Neural progenitor cell (in vitro differentiated cells): ENCODE data around the gene CLEC4E. TPM values are rescaled to one million over a fixed set of nuclear protein-coding genes. Genes with fewer than 3 reads are reported as not detected.
"Not testable (repeated sequence)": the region's sequence is repeated elsewhere in the genome, so short reads cannot be mapped to it uniquely, and the experiment has no call there.

ENCODE experiments used
- DNase-seq: peaks from one replicate; pipeline ENCODE4 v3.0.0-alpha.2; 2016; ENCODE audit warnings: low spot score
- H2AFZ ChIP-seq: fragments of 200-600 bp; sonication (generic); replicated peaks from 2 replicates; pipeline ENCODE4 v1.6.1; 2016; ENCODE audit warnings: antibody characterized with exemption
- H3F3A ChIP-seq: fragments of 200-600 bp; sonication (generic); 2 replicates; pipeline ENCODE4 v1.6.1; 2016; ENCODE audit warnings: antibody characterized with exemption, low read depth
- H3K27ac ChIP-seq: fragments of 200-600 bp; sonication (generic); 2 replicates; pipeline ENCODE4 v1.5.1; 2016; ENCODE audit warnings: mild to moderate bottlenecking
- H3K27me3 ChIP-seq: fragments of 200-600 bp; sonication (generic); 2 replicates; pipeline ENCODE4 v1.6.1; 2016; ENCODE audit warnings: mild to moderate bottlenecking, moderate library complexity
- H3K36me3 ChIP-seq: fragments of 200-600 bp; sonication (generic); 2 replicates; pipeline ENCODE4 v1.5.1; 2016
- H3K4me1 ChIP-seq: fragments of 200-600 bp; sonication (generic); 2 replicates; pipeline ENCODE4 v1.6.1; 2016; ENCODE audit warnings: mixed run types
- H3K4me2 ChIP-seq: fragments of 200-600 bp; sonication (generic); 2 replicates; pipeline ENCODE4 v1.6.1; 2016
- H3K4me3 ChIP-seq: fragments of 200-600 bp; sonication (generic); 2 replicates; pipeline ENCODE4 v1.5.1; 2016
- H3K79me2 ChIP-seq: fragments of 200-600 bp; sonication (generic); 2 replicates; pipeline ENCODE4 v1.6.1; 2016; ENCODE audit warnings: low read depth
- H3K9ac ChIP-seq: fragments of 200-600 bp; sonication (generic); 2 replicates; pipeline ENCODE4 v1.6.1; 2016
- H3K9me3 ChIP-seq: fragments of 200-600 bp; sonication (generic); 2 replicates; pipeline ENCODE4 v1.5.1; 2016; ENCODE audit warnings: low read depth
- H4K20me1 ChIP-seq: fragments of 200-600 bp; sonication (generic); 2 replicates; pipeline ENCODE4 v1.6.1; 2016; ENCODE audit warnings: low read depth
- H3K27ac Mint-ChIP-seq: 3 replicates; pipeline ENCODE4 v1.8.0; 2021; ENCODE audit warnings: mixed read lengths
- H3K27me3 Mint-ChIP-seq: 2 replicates; pipeline ENCODE4 v1.8.0; 2022; ENCODE audit warnings: low read depth, mild to moderate bottlenecking, inconsistent platforms, moderate library complexity, mixed read lengths; ENCODE audit not compliant: insufficient read depth
- H3K36me3 Mint-ChIP-seq: 3 replicates; pipeline ENCODE4 v1.8.0; 2021; ENCODE audit warnings: mixed read lengths
- H3K4me1 Mint-ChIP-seq: 3 replicates; pipeline ENCODE4 v1.8.0; 2021; ENCODE audit warnings: mixed read lengths
- H3K4me3 Mint-ChIP-seq: 3 replicates; pipeline ENCODE4 v1.8.0; 2021; ENCODE audit warnings: mild to moderate bottlenecking, moderate library complexity, mixed read lengths
- H3K9me3 Mint-ChIP-seq: 3 replicates; pipeline ENCODE4 v1.8.0; 2020; ENCODE audit warnings: mixed read lengths
- EZH2 ChIP-seq: fragments of 200-600 bp; sonication (generic); IDR thresholded peaks from 2 replicates; pipeline ENCODE4 v1.6.1; 2017; ENCODE audit warnings: antibody characterized with exemption, mild to moderate bottlenecking, moderate library complexity
- EZH2phosphoT487 ChIP-seq: fragments of 200-600 bp; sonication (generic); IDR thresholded peaks from 2 replicates; pipeline ENCODE4 v1.6.1; 2017; ENCODE audit warnings: antibody characterized with exemption
- total RNA-seq: library from RNA; depleted of rRNA; stranded (reverse); fragments of >200 nt; gene quantifications from 2 replicates; pipeline ENCODE4 v1.2.3, GENCODE V29; 2015; ENCODE audit warnings: low replicate concordance
- TF ChIP-seq, protein P1 (sequence below): fragments of 200-600 bp; sonication (generic); IDR thresholded peaks from 2 replicates; pipeline ENCODE4 v1.5.1; 2017; ENCODE audit warnings: antibody characterized with exemption, mild to moderate bottlenecking

The CLEC4E gene
- total RNA-seq, 1 donor from 2014 or later, result not detected

DNA sequence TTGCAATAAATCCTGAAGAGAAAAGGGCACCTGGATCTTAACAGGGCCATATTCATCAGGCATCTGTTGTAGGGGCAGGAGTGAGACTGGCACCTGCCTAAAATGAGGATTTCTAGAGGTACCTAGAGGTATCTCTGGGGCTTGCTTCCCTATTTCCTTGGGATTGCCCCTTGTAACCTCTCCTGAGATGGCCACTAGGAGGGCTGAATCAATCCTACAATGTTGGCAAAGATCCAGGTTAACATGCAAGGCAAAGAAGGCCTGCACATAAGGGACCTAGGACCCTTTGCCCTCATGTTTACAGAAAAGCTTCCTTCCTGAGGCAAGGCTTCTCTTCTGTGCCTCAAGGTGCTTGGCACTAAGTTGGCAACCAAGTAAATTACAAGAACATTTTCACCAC lies 25.8 kb upstream of the CLEC4E start:
- no peaks in the 10 kb centered on the region for H3F3A ChIP-seq
- H3K4me3 ChIP-seq, result no peak overlapping the region
- H3K4me1 Mint-ChIP-seq, result peaks cover 3% of the 10 kb centered on the region
- no peaks in the 10 kb centered on the region for H3K27me3 Mint-ChIP-seq
- H3K27me3 ChIP-seq, result no peaks in the 10 kb centered on the region
- no peak overlapping the region for H3K27ac ChIP-seq
- no peak overlapping the region for H3K9ac ChIP-seq
- no peaks in the 10 kb centered on the region for H3K4me1 ChIP-seq
- H3K4me2 ChIP-seq, result no peak overlapping the region
- no peaks in the 10 kb centered on the region for H3K36me3 ChIP-seq
- no peak overlapping the region for H3K4me3 Mint-ChIP-seq
- H3K36me3 Mint-ChIP-seq, result no peaks in the 10 kb centered on the region
- no peak overlapping the region for H3K27ac Mint-ChIP-seq
- H3K9me3 ChIP-seq, result no peaks in the 10 kb centered on the region
- H3K79me2 ChIP-seq, result no peaks in the 10 kb centered on the region
- peaks cover 20% of the 10 kb centered on the region for H3K9me3 Mint-ChIP-seq
- DNase-seq, result no peak
- H4K20me1 ChIP-seq, result no peaks in the 10 kb centered on the region
- H2AFZ ChIP-seq, result no peak overlapping the region
- TF ChIP-seq EZH2phosphoT487 (no peak), EZH2 (no peak)
- TF ChIP-seq, protein P1, sequence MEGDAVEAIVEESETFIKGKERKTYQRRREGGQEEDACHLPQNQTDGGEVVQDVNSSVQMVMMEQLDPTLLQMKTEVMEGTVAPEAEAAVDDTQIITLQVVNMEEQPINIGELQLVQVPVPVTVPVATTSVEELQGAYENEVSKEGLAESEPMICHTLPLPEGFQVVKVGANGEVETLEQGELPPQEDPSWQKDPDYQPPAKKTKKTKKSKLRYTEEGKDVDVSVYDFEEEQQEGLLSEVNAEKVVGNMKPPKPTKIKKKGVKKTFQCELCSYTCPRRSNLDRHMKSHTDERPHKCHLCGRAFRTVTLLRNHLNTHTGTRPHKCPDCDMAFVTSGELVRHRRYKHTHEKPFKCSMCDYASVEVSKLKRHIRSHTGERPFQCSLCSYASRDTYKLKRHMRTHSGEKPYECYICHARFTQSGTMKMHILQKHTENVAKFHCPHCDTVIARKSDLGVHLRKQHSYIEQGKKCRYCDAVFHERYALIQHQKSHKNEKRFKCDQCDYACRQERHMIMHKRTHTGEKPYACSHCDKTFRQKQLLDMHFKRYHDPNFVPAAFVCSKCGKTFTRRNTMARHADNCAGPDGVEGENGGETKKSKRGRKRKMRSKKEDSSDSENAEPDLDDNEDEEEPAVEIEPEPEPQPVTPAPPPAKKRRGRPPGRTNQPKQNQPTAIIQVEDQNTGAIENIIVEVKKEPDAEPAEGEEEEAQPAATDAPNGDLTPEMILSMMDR, result no peak

DNA sequence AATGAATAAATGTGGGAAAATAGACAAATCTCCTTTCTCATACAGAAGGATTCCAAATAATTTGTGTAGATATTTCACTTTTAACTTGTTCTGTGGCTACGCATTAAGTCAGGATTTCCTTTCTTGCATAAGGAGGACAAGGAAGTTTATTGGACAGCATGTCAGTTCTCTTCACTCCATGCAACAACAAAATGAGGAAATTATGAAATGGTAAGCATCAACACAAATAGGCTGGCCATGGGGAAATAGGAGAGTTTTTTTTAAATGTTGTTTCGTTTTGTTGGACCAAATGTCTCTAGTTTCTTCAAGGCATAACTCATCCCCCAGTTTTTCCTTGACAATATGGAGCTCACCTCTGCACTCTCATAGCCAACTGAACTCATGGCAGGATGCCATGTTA lies 25.3 kb upstream of the CLEC4E start:
- not testable (repeated sequence) for H3K9ac ChIP-seq, H3K27ac Mint-ChIP-seq, H4K20me1 ChIP-seq, H3K36me3 Mint-ChIP-seq, H3F3A ChIP-seq, H3K9me3 ChIP-seq, H3K4me3 Mint-ChIP-seq, H2AFZ ChIP-seq, H3K4me1 Mint-ChIP-seq, H3K4me2 ChIP-seq, H3K36me3 ChIP-seq, DNase-seq, H3K79me2 ChIP-seq, H3K27me3 Mint-ChIP-seq, H3K27ac ChIP-seq, H3K4me3 ChIP-seq, H3K4me1 ChIP-seq, H3K27me3 ChIP-seq
- H3K9me3 Mint-ChIP-seq, result peaks cover 21% of the 10 kb centered on the region

DNA sequence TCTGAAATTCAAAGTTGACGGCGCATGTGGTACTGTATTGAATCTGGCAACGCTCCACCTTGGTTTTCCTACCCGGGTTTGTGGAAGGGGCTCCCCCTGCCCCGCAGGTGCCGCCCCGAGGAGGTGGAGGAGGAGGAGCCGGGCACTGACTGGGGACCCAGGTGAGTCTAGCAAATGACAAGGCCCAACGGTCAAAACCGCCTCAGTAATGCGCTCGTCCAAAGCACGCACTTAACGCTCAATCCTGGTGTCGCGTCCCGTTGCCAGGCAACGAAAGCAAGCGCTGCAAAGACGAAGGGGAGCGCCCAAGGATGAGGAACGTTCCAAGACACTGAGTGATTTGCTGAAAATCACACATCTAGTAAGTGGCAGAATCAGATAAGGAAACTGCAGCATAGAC lies 24.0 kb upstream of the CLEC4E start:
- Mint-ChIP-seq H3K4me1 (peaks cover 3% of the 10 kb centered on the region), H3K27ac (no peak overlapping the region), H3K27me3 (peaks cover 2% of the 10 kb centered on the region), H3K4me3 (no peak overlapping the region), H3K36me3 (no peaks in the 10 kb centered on the region), H3K9me3 (peaks cover 30% of the 10 kb centered on the region)
- no peak overlapping the region for H3K4me2 ChIP-seq
- H3K36me3 ChIP-seq, result no peaks in the 10 kb centered on the region
- no peak overlapping the region for H3K4me3 ChIP-seq
- DNase-seq, result peak; percentile 45
- H3K4me1 ChIP-seq, result no peaks in the 10 kb centered on the region
- H3K27me3 ChIP-seq, result no peaks in the 10 kb centered on the region
- TF ChIP-seq, protein P1, result no peak
- TF ChIP-seq EZH2 (no peak), EZH2phosphoT487 (no peak)
- no peaks in the 10 kb centered on the region for H3F3A ChIP-seq
- H3K9ac ChIP-seq, result no peak overlapping the region
- H4K20me1 ChIP-seq, result no peaks in the 10 kb centered on the region
- no peak overlapping the region for H3K27ac ChIP-seq
- no peaks in the 10 kb centered on the region for H3K79me2 ChIP-seq
- H3K9me3 ChIP-seq, result no peaks in the 10 kb centered on the region
- H2AFZ ChIP-seq, result no peak overlapping the region

- TF ChIP-seq EZH2, result no peak
- TF ChIP-seq, protein P1, result no peak
- TF ChIP-seq EZH2phosphoT487, result no peak
- H3K36me3 ChIP-seq, result no peaks in the 10 kb centered on the region
- no peak overlapping the region for H3K27ac ChIP-seq
- Mint-ChIP-seq H3K4me1 (peaks cover 3% of the 10 kb centered on the region), H3K36me3 (no peaks in the 10 kb centered on the region), H3K27me3 (peaks cover 2% of the 10 kb centered on the region), H3K27ac (no peak overlapping the region), H3K9me3 (peaks cover 30% of the 10 kb centered on the region), H3K4me3 (no peak overlapping the region)
- H3F3A ChIP-seq, result no peaks in the 10 kb centered on the region
- no peaks in the 10 kb centered on the region for H3K4me1 ChIP-seq
- no peaks in the 10 kb centered on the region for H3K79me2 ChIP-seq
- no peak overlapping the region for H3K4me2 ChIP-seq
- no peak overlapping the region for H3K4me3 ChIP-seq
- H3K9me3 ChIP-seq, result no peaks in the 10 kb centered on the region
- no peaks in the 10 kb centered on the region for H3K27me3 ChIP-seq
- no peak overlapping the region for H2AFZ ChIP-seq
- DNase-seq, result no peak
- no peaks in the 10 kb centered on the region for H4K20me1 ChIP-seq
- H3K9ac ChIP-seq, result no peak overlapping the region
Observed at GRCh38 chr12:8563356-8563755, 22.7 kb upstream of the CLEC4E start.
